Skeletal muscle tissue (tissue), 4 donors: ENCODE results near the gene SPATA31D3. TPM values are rescaled to one million over a fixed set of nuclear protein-coding genes. Genes with fewer than 3 reads are reported as not detected.
"Not testable (repeated sequence)": the region's sequence is repeated elsewhere in the genome, so short reads cannot be mapped to it uniquely, and the experiment has no call there.

Experiments used
- H3K27ac ChIP-seq: one replicate; pipeline ENCODE4 v1.7.0; 2013; ENCODE audit warnings: mild to moderate bottlenecking, low read depth, low read length, inconsistent platforms
- H3K27me3 ChIP-seq, 3 donors: one replicate each; pipeline ENCODE4 v1.7.0; 2013; ENCODE audit warnings: low read length in 3 of 3; ENCODE audit not compliant: control insufficient read depth in 3 of 3, insufficient read depth in 3 of 3
- H3K36me3 ChIP-seq, 3 donors: one replicate each; pipeline ENCODE4 v1.7.0; 2013; ENCODE audit warnings: low read length in 3 of 3; ENCODE audit not compliant: control insufficient read depth in 3 of 3, insufficient read depth in 3 of 3
- H3K4me1 ChIP-seq, 3 donors: one replicate each; pipeline ENCODE4 v1.7.0; 2013; ENCODE audit warnings: low read length in 3 of 3, mild to moderate bottlenecking in 3 of 3; ENCODE audit not compliant: control insufficient read depth in 3 of 3, insufficient read depth in 3 of 3
- H3K4me3 ChIP-seq, 3 donors: one replicate each; pipeline ENCODE4 v1.7.0; 2013; ENCODE audit warnings: low read length in 3 of 3
- H3K9ac ChIP-seq, 3 donors: one replicate each; pipeline ENCODE4 v1.7.0; 2013; ENCODE audit warnings: low read length in 3 of 3, mild to moderate bottlenecking in 3 of 3, moderate library complexity in 2 of 3, low read depth in 1 of 3
- H3K9me3 ChIP-seq, 3 donors: one replicate each; pipeline ENCODE4 v1.7.0; 2013; ENCODE audit warnings: low read length in 3 of 3; ENCODE audit not compliant: control insufficient read depth in 3 of 3
- total RNA-seq: library from RNA; depleted of rRNA; stranded (reverse); fragments of >200 nt; gene quantifications from one replicate; pipeline ENCODE4 v1.2.3, GENCODE V29; 2014
- donor health status: Osteomylitis.

SPATA31D3 gene
- not detected for total RNA-seq

DNA sequence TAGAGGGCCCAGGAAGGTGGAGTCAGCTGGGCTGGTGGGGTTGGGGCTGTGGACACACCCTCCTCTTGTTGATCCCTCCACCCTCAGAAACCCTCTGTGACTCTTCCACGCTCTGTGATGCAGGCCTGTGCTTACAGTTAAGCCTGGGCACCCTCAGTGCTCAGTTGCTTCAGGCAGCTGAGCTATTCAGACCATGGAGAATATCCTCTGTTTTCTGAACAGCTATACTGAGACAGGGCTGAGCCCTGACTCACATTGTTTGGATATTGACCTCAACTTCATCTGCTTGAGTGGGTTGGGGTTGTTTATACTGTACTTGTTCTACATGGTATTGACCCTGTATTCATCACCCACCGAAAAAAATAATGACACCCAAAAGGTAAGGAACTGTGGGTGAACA, at the start of gene SPATA31D3:
SPATA31D3 (plus strand) TSS at position 108 of the 400 bp plus-strand sequence; CDS start at position 194, 86 bp downstream.
- H3K9me3 ChIP-seq, H3K4me3 ChIP-seq, H3K9ac ChIP-seq, H3K27ac ChIP-seq, H3K27me3 ChIP-seq, H3K4me1 ChIP-seq, H3K36me3 ChIP-seq: not testable (repeated sequence)

DNA sequence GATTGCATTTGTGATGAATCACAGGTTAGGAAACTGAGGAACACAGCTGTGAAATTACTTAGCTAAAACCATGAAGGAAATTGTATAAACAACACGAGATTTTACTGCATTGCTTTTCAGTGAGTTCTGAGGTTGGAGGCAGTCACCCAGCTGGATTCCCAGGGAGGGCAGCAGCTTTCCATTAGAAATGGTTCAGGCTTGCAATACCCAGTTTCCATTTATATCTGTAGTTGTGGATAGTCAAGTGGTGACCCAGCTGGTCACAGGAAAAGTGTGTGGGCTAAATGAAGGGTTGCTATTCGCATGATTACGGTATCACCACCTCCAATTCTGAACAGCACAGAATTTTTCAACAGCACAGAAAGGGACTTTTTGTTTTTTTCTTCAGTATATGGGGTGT, 49.4 kb upstream of the SPATA31D3 start:
- Histone ChIP-seq H3K27ac (no peak overlapping the region), H3K4me1 (no peaks in the 10 kb centered on the region), H3K9ac (no peak overlapping the region), H3K9me3 (no peaks in the 10 kb centered on the region), H3K27me3 (no peaks in the 10 kb centered on the region), H3K4me3 (no peak overlapping the region), H3K36me3 (no peaks in the 10 kb centered on the region)

DNA sequence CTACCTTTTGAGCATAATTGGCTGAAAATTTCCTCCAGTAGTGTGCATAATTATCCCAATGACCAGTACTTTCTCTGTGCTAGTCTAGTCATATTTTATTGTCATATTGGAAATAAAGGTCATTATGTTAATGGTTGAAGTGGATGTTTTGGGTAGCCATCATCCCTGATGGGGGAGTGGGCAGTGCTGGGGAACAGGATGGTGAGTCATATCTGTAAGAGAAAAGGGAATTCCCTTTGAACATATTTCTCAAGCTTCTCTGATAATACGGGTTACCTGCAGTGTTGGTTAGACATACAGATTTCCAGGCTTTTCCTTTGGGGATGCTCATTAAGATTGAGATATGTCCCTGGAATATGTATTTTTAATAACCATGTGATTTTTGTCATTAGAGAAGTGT, 48.4 kb upstream of the SPATA31D3 start:
- no peaks in the 10 kb centered on the region for H3K4me1 ChIP-seq
- no peaks in the 10 kb centered on the region for H3K9me3 ChIP-seq
- no peak overlapping the region for H3K4me3 ChIP-seq
- H3K27me3 ChIP-seq = no peaks in the 10 kb centered on the region
- no peak overlapping the region for H3K9ac ChIP-seq
- H3K27ac ChIP-seq = no peak overlapping the region
- no peaks in the 10 kb centered on the region for H3K36me3 ChIP-seq

DNA sequence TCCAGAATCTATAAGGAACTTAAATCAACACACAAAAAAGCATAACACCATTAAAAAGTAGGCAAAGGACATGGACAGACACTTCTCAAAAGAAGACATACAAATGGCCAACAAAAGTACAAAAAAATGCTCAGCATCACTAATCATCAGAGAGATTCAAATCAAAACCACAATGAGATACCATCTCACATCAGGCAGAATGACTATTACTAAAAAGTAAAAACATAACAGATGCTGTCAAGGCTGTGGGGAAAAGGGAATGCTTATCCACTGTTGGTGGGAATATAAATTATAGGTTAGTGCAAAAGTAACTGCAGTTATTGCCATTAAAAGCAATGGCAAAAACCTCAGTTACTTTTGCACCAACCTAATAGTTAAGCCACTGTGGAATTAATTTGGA, 47.2 kb upstream of the SPATA31D3 start:
- Histone ChIP-seq H3K9me3 (no peaks in the 10 kb centered on the region), H3K4me1 (no peaks in the 10 kb centered on the region), H3K9ac (no peak overlapping the region), H3K36me3 (no peaks in the 10 kb centered on the region), H3K4me3 (no peak overlapping the region), H3K27me3 (no peaks in the 10 kb centered on the region), H3K27ac (no peak overlapping the region)

DNA sequence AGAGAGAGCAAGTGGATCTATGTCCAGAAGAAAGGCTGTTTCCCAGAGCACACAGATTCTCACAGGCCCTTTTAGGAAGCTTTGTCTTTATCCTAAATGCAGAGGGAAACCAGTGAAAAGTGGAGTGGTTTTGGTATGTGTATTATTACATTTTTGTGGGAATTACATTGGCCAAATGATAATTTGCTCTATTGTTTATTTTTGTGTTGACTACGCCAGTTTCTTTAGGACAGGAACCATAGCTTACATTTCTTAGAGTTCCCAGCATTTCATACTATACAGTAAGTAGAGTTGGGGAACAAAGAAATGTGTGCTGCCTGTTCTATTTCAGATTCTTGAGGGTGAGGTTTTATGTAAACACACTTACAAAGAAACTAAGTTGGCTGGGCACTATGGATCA, 44.4 kb upstream of the SPATA31D3 start:
- Histone ChIP-seq H3K4me1 (no peaks in the 10 kb centered on the region), H3K9ac (no peak overlapping the region), H3K9me3 (no peaks in the 10 kb centered on the region), H3K36me3 (no peaks in the 10 kb centered on the region), H3K27me3 (no peaks in the 10 kb centered on the region), H3K4me3 (no peak overlapping the region), H3K27ac (no peak overlapping the region)

DNA sequence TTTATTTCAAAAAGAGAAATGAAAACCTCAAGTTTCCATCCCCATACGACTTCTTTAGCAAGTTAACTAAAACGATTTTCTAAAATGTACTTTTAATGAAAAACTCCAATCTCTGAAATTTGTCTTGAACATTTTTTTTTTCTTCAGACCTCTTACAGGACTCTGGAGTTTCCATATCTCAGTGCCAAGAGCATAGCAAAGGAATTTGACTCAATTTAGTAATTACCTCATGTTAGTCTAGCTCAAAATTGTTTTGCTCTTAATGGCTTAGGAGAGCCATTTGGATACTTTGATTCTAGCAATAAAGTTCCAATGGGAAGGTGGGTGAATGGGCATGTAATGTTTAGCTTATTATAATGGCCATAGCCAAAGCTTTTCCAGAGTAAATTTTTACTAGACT, 41.1 kb upstream of the SPATA31D3 start:
- Histone ChIP-seq H3K36me3 (no peaks in the 10 kb centered on the region), H3K27me3 (no peaks in the 10 kb centered on the region), H3K4me1 (no peaks in the 10 kb centered on the region), H3K4me3 (no peak overlapping the region), H3K9ac (no peak overlapping the region), H3K27ac (no peak overlapping the region), H3K9me3 (no peaks in the 10 kb centered on the region)

DNA sequence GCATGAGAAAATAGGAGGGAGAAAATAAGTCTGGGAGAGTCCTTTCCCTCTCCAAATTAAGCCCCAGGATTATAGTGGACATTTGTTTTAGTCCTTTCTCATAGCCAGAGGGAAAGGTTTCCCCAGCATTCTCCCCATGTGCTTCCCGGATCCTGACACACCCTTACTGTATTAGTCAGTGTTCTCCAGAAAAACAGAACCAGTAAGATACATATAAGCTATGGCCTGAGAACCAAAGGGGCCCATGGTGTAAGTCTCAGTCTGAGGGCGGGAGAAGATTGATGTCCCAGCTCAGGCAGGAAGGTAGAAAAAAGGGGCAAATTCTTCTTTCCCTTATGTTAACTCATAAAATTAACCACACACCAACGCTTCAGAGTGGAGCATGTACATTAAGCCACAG, 40.7 kb upstream of the SPATA31D3 start:
- Histone ChIP-seq H3K4me3 (no peak overlapping the region), H3K9me3 (no peaks in the 10 kb centered on the region), H3K36me3 (no peaks in the 10 kb centered on the region), H3K4me1 (no peaks in the 10 kb centered on the region), H3K27me3 (no peaks in the 10 kb centered on the region), H3K27ac (no peak overlapping the region), H3K9ac (no peak overlapping the region)

DNA sequence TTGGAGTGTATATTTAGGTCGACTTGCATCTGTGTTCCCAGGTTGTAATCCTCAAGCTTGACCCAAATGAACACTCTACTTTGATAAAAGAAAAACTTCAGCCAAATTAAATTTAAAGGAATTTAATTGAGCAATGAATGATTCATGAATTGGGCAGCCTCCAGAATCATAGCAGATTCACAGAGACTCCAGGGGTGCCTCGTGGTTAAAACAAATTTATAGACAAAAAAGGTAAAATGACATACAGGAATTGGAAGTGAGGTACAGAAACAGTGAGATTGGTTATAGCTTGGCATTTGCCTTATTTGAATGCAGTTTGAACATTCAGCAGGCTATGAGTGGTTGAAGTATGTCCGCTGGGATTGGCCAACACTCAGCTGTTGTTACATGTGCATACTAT, 36.6 kb upstream of the SPATA31D3 start:
- Histone ChIP-seq H3K9ac (no peak overlapping the region), H3K9me3 (no peaks in the 10 kb centered on the region), H3K27ac (no peak overlapping the region), H3K36me3 (no peaks in the 10 kb centered on the region), H3K4me3 (no peak overlapping the region), H3K4me1 (no peaks in the 10 kb centered on the region), H3K27me3 (no peaks in the 10 kb centered on the region)

DNA sequence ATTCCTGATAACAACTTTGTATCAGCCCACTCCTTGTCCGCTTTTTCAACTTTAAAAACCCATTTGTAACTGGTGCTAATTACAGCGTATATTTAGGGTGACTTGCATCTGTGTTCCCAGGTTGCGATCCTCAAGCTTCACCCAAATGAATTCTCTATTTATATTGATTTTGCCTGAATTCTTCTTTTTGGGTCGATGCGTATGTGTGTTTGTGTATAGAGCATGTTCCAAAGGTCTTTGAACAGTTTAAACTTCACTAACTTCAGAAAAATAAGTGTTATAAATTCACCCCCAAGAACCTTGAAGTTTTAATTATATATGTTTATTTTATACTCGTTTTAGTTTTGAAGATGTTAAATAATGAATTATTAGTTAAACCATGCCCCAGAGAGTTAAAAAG, 31.2 kb upstream of the SPATA31D3 start:
- Histone ChIP-seq H3K9ac (no peak overlapping the region), H3K36me3 (no peaks in the 10 kb centered on the region), H3K9me3 (no peaks in the 10 kb centered on the region)

DNA sequence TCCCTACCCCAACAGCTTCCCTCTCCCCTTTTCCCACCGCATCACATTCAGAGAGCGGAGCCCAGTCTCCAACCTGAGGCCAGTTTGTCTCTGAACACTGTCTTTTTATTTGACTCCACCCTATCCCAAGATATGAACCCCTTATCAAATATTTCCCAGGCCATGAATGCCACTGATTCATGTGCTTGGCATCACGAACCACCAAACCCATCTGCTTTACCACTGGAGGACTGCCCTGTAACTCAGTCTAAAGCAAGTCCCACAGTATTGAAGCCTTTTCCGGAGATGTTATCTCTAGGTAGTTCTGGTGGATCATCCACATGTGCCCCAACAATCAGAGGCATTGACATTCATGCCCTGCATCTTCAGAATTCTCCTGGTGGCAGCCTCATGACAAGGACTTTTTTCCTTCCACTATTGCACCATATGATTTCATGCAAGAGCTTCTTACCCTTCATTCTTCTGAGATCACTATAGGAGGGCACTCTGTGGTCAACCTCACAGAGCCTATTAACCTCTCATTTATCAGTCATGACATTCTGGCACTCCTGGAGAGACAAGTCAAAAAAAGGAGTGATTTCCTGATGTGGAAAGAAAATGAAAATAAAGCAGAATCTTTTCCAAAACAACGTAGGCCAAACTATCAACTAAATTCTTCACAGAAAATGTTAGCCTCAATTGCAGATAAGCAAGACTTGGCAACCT, 27.3 kb upstream of the SPATA31D3 start:
- Histone ChIP-seq H3K27ac (no peak overlapping the region), H3K4me3 (no peak overlapping the region), H3K4me1 (no peaks in the 10 kb centered on the region), H3K9ac (no peak overlapping the region), H3K9me3 (no peaks in the 10 kb centered on the region), H3K36me3 (no peaks in the 10 kb centered on the region), H3K27me3 (no peaks in the 10 kb centered on the region)

More for the DNA sequence above, 31.2 kb upstream of the SPATA31D3 start:
- Histone ChIP-seq H3K27me3 (no peaks in the 10 kb centered on the region), H3K4me3 (no peak overlapping the region), H3K27ac (no peak overlapping the region), H3K4me1 (no peaks in the 10 kb centered on the region)
